ENCODE measurements around the gene FAM53A. TPM values are rescaled to one million over a fixed set of nuclear protein-coding genes. Genes with fewer than 3 reads are reported as not detected.

The FAM53A gene
- total and polyA plus RNA-seq, 2 of the 13 experiments (the other 11 are each of a cell fraction or from before 2014, with no cell fraction given), result 0.48 to 1.1 TPM

DNA sequence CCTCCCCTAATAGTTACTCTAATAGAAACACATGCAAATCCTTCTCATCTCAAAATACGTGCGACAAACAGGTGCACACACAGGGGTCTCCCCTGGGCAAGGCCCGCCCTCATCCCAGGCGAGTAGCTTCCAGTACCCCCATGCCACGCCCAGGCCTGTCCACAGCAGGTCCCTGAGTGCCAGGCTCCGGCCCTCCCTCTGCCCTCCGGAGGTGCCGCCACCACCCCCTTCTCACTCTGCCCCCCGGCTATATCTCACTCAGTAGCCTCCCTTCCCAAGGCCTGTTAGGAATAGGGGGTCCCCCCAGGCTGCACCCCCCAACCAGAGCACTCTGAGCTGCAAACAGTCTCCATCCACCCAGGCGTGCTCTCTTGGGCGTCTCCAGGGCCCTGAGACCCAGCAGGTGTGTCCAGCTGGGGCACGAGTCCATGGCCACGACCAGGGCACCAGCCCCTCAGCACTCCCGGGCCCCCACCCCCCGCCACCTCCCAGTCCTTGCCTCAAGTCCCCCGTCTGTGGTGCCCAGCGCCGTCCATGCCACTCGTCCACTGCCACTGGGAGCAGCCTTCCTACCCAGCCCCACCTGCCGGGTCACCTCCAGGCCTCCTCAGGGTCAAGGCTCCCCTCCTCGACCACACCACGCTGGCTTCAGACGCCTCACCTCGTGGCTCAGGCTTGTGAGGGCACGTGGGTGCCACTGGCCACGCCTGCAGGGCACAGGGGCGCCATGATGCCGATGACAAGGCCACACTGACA is 41.7 kb downstream of the FAM53A start (continued):
- TF ChIP-seq, protein P1, sequence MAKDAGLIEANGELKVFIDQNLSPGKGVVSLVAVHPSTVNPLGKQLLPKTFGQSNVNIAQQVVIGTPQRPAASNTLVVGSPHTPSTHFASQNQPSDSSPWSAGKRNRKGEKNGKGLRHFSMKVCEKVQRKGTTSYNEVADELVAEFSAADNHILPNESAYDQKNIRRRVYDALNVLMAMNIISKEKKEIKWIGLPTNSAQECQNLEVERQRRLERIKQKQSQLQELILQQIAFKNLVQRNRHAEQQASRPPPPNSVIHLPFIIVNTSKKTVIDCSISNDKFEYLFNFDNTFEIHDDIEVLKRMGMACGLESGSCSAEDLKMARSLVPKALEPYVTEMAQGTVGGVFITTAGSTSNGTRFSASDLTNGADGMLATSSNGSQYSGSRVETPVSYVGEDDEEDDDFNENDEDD (CRISPR knock-in tag; IDR thresholded peaks at IDR 0.05; ENCODE audit: borderline replicate concordance), result no peak
- TF ChIP-seq FOXK2 (IDR thresholded peaks at IDR 0.05) (no peak), CREM (IDR thresholded peaks at IDR 0.05) (no peak), CREM (CRISPR knock-in tag; IDR thresholded peaks at IDR 0.05) (no peak), ZNF367 (CRISPR knock-in tag; IDR thresholded peaks at IDR 0.05; ENCODE audit: borderline replicate concordance) (no peak), ZNF143 (CRISPR knock-in tag; IDR thresholded peaks at IDR 0.05) (no peak), ZNF598 (CRISPR knock-in tag; IDR thresholded peaks at IDR 0.05; ENCODE audit: borderline replicate concordance) (no peak), MAF1 (CRISPR knock-in tag; IDR thresholded peaks at IDR 0.05; ENCODE audit: borderline replicate concordance) (no peak), ZNF781 (CRISPR knock-in tag; IDR thresholded peaks at IDR 0.05; ENCODE audit: borderline replicate concordance, not compliant biosample characterization) (no peak), ISL2 (CRISPR knock-in tag; IDR thresholded peaks at IDR 0.05) (no peak)
- TF ChIP-seq, protein P2, sequence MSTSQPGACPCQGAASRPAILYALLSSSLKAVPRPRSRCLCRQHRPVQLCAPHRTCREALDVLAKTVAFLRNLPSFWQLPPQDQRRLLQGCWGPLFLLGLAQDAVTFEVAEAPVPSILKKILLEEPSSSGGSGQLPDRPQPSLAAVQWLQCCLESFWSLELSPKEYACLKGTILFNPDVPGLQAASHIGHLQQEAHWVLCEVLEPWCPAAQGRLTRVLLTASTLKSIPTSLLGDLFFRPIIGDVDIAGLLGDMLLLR (CRISPR knock-in tag; IDR thresholded peaks at IDR 0.05), result no peak

DNA sequence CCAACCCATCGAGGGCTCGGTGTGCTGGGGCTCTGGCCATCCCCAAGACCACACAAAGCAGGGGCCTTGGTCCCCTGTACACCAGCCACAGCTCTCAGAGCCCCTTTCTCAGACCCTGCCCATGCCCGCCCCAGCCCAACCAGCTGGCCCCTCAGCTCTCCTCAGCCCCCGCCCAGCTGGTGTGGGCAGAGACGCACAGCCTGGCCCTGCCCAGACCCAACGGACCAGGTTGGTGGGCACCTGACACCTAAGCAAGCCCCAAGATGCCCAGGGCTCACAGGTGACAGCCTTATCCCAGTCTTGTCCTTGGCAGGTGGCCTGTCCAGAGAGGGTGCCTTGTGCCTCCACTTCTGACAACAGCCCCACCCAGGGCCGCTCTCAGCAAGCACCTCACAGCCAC is 42.4 kb downstream of the FAM53A start:
- no peak for FAIRE-seq
- in situ Hi-C loops (cut with HindIII; ENCODE audit: extremely low pct_ligation_motif_present, low pct_unique_long_range_greater_than_20kb), result no loop called here
- DNase-seq (ENCODE audit: low spot score), result no peak
- H3K36me3 ChIP-seq (replicated peaks in 1 of 2; ENCODE audit: control insufficient read depth in 1 of 2, insufficient read depth in 2 of 2, low read length in 2 of 2), result no peaks in the 10 kb centered on the region
- BruUV-seq (replicated peaks), result no TSS peak
- peaks cover 0 to 15% of the 10 kb centered on the region in 2 experiments; a peak in 3 of 5 replicates for H3K27me3 ChIP-seq (ENCODE audit: control insufficient read depth in 1 of 2, insufficient read depth in 2 of 2, low read length in 2 of 2)
- no peak overlapping the region for H3K9ac ChIP-seq (ENCODE audit: insufficient read depth, low read depth, low read length)
- no peaks in the 10 kb centered on the region for H3K79me2 ChIP-seq (ENCODE audit: insufficient read depth, low read length)
- no peaks in the 10 kb centered on the region for H4K20me1 ChIP-seq (ENCODE audit: insufficient read depth, low read length)
- H2AFZ ChIP-seq (ENCODE audit: low read length), result no peak overlapping the region
- no peak overlapping the region for H3K27ac ChIP-seq (ENCODE audit: extremely low read length, insufficient read depth, low read length)
- CTCF ChIA-PET (ENCODE audit: low intra/inter-chr PET ratio, low total read pairs), result no interaction called here
- H3K4me3 ChIP-seq (replicated peaks in 1 of 3; ENCODE audit: insufficient read depth in 1 of 3, low read depth in 2 of 3, low read length in 3 of 3), result no peak overlapping the region
- POLR2A ChIA-PET, result no interaction called here
- H3K4me1 ChIP-seq (ENCODE audit: insufficient read depth, low read length), result peaks cover 17% of the 10 kb centered on the region
- no peaks in the 10 kb centered on the region for H3K9me3 ChIP-seq (ENCODE audit: low read length)
- WGBS (ENCODE audit: low lambda C conversion rate), result 17% methylated on average over 2 of the region's 7 CpGs
- ATAC-seq, result no peak
- TF ChIP-seq ZNF543 (CRISPR knock-in tag; IDR thresholded peaks at IDR 0.05), result no peak
- no peak for TF ChIP-seq MED13 (CRISPR knock-in tag; IDR thresholded peaks at IDR 0.05)
- TF ChIP-seq ZFY (CRISPR knock-in tag; IDR thresholded peaks at IDR 0.05), result no peak
- TF ChIP-seq, protein P3, sequence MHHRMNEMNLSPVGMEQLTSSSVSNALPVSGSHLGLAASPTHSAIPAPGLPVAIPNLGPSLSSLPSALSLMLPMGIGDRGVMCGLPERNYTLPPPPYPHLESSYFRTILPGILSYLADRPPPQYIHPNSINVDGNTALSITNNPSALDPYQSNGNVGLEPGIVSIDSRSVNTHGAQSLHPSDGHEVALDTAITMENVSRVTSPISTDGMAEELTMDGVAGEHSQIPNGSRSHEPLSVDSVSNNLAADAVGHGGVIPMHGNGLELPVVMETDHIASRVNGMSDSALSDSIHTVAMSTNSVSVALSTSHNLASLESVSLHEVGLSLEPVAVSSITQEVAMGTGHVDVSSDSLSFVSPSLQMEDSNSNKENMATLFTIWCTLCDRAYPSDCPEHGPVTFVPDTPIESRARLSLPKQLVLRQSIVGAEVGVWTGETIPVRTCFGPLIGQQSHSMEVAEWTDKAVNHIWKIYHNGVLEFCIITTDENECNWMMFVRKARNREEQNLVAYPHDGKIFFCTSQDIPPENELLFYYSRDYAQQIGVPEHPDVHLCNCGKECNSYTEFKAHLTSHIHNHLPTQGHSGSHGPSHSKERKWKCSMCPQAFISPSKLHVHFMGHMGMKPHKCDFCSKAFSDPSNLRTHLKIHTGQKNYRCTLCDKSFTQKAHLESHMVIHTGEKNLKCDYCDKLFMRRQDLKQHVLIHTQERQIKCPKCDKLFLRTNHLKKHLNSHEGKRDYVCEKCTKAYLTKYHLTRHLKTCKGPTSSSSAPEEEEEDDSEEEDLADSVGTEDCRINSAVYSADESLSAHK (CRISPR knock-in tag; IDR thresholded peaks at IDR 0.05; ENCODE audit: borderline replicate concordance), result no peak
- no peak overlapping the region for H3K4me2 ChIP-seq (ENCODE audit: low read depth, low read length)
- intact Hi-C loops (cut with micrococcal nuclease; ENCODE audit: unreplicated experiment), result no loop called here

Data from HepG2 (cell line).